T-helper 1 cell treated with Interleukin-12 subunit alpha and Interleukin-12 subunit beta and Interleukin-4 antibody, amounts not matched to agents 30 ng/mL and 1 ng/mL, for 36 hours (primary cell): ENCODE results near the gene RNASE1. TPM values are rescaled to one million over a fixed set of nuclear protein-coding genes. Genes with fewer than 3 reads are reported as not detected.

Source experiments
- intact Hi-C: fragments of 100-400 bp; cut with micrococcal nuclease; formaldehyde crosslinking; loops from one replicate; pipeline ENCODE4 v1.15.1; 2024
- total RNA-seq: library from RNA; stranded (reverse); gene quantifications from 2 replicates; pipeline ENCODE4 v1.2.3, GENCODE V29; 2022

RNASE1 gene
- total RNA-seq, 1 donor from 2014 or later = not detected

- intact Hi-C loops = no loop called here
These were observed 5.5 kb upstream of the RNASE1 start for GRCh38 chr14:20808162-20808483.

- intact Hi-C loops = no loop called here
These were observed 4.9 kb upstream of the RNASE1 start for GRCh38 chr14:20807304-20808161.

GRCh38 chr14:20805485-20805884 lies 2.8 kb upstream of the RNASE1 start:
- intact Hi-C loops = no loop called here

GRCh38 chr14:20803223-20803622 lies 579 bp upstream of the RNASE1 start:
- intact Hi-C loops = no loop called here

GRCh38 chr14:20801726-20802125 lies 918 bp downstream of the RNASE1 start:
- intact Hi-C loops = no loop called here

- intact Hi-C loops = no loop called here
These were observed 2.6 kb downstream of the RNASE1 start for GRCh38 chr14:20799892-20800544.

GRCh38 chr14:20799456-20799891 lies 3.2 kb downstream of the RNASE1 start:
- intact Hi-C loops = no loop called here

- intact Hi-C loops = no loop called here
These were observed 3.7 kb downstream of the RNASE1 start for GRCh38 chr14:20798932-20799331.

- intact Hi-C loops = no loop called here
These were observed 4.3 kb downstream of the RNASE1 start for GRCh38 chr14:20798318-20798717.

GRCh38 chr14:20797164-20797563 lies 5.5 kb downstream of the RNASE1 start:
- intact Hi-C loops = no loop called here

- intact Hi-C loops = no loop called here
These were observed 7.8 kb downstream of the RNASE1 start for GRCh38 chr14:20794644-20795369.

GRCh38 chr14:20792556-20792955 lies 10.1 kb downstream of the RNASE1 start:
- intact Hi-C loops = no loop called here

- intact Hi-C loops = no loop called here
These were observed 11.0 kb downstream of the RNASE1 start for GRCh38 chr14:20791597-20791996.

- intact Hi-C loops = no loop called here
These were observed 11.5 kb downstream of the RNASE1 start for GRCh38 chr14:20791187-20791586.

- intact Hi-C loops = no loop called here
These were observed 12.1 kb downstream of the RNASE1 start for GRCh38 chr14:20790464-20791116.

- intact Hi-C loops = no loop called here
These were observed 13.3 kb downstream of the RNASE1 start for GRCh38 chr14:20789230-20789813.

- intact Hi-C loops = no loop called here
These were observed 15.6 kb downstream of the RNASE1 start for GRCh38 chr14:20787025-20787424.

- intact Hi-C loops = loop anchor here (5.0 kb wide), 1 partner anchor 100 kb away; the partner anchor contains the start of gene RNASE4
These were observed 20.3 kb downstream of the RNASE1 start for GRCh38 chr14:20782280-20782890.

- intact Hi-C loops = loop anchor here (5.0 kb wide), 1 partner anchor 100 kb away; the partner anchor contains the start of gene RNASE4
These were observed 20.8 kb downstream of the RNASE1 start for GRCh38 chr14:20781803-20782202.

GRCh38 chr14:20775901-20776300 lies 26.7 kb downstream of the RNASE1 start:
- intact Hi-C loops = no loop called here

GRCh38 chr14:20775043-20775442 lies 27.6 kb downstream of the RNASE1 start:
- intact Hi-C loops = no loop called here
